ENCODE data around the gene VIM.
"Not testable (repeated sequence)": the region's sequence is repeated elsewhere in the genome, so short reads cannot be mapped to it uniquely, and the experiment has no call there.

VIM gene

GRCh38 chr10:17257466-17258321 is 29.7 kb downstream of the VIM start:
- peak; percentile 91 for DNase-seq

GRCh38 chr10:17262502-17262901 is 34.5 kb downstream of the VIM start:
- no peak for DNase-seq

- DNase-seq = no peak
These were observed 35.5 kb downstream of the VIM start for GRCh38 chr10:17263580-17263979.

- DNase-seq = no peak
These were observed 37.4 kb downstream of the VIM start for GRCh38 chr10:17265468-17265867.

GRCh38 chr10:17266549-17266948 is 38.5 kb downstream of the VIM start:
- not testable (repeated sequence) for DNase-seq

GRCh38 chr10:17272648-17273047 is 44.6 kb downstream of the VIM start:
- no peak for DNase-seq

GRCh38 chr10:17273403-17273802 is 45.4 kb downstream of the VIM start:
- no peak for DNase-seq

- DNase-seq = no peak
These were observed 48.8 kb downstream of the VIM start for GRCh38 chr10:17276756-17277424.

- no peak for DNase-seq
These were observed 50.7 kb downstream of the VIM start for GRCh38 chr10:17278607-17279240.

- no peak for DNase-seq
These were observed 54.3 kb downstream of the VIM start for GRCh38 chr10:17282311-17282710.

GRCh38 chr10:17286562-17287550 is 58.8 kb downstream of the VIM start:
- no peak for DNase-seq
